Esophagus muscularis mucosa (tissue), 4 donors: ENCODE data around the gene RABGGTA. TPM values are rescaled to one million over a fixed set of nuclear protein-coding genes. Genes with fewer than 3 reads are reported as not detected.
A peak's percentile ranks its signal among the peaks of the same experiment; 100 is the strongest.
"Not testable (repeated sequence)": the region's sequence is repeated elsewhere in the genome, so short reads cannot be mapped to it uniquely, and the experiment has no call there.

Experiments used
- DNase-seq: peaks from one replicate; pipeline ENCODE4 v3.0.0-alpha.2; 2017; ENCODE audit errors: extremely low spot score
- H3K27ac ChIP-seq, 4 donors: fragments of 200-600 bp; sonication (generic); replicated peaks in 1 of 4; 1 replicate in 3 of 4; 2 replicates in 1 of 4; pipeline ENCODE4 v1.5.1; 2016 to 2019; ENCODE audit warnings: mild to moderate bottlenecking in 1 of 4
- H3K27me3 ChIP-seq, 4 donors: fragments of 200-600 bp; sonication (generic); one replicate each; pipeline versions ENCODE4 v1.5.1 to v1.6.0; 2016 to 2019
- H3K36me3 ChIP-seq, 4 donors: fragments of 200-600 bp; sonication (generic); one replicate each; pipeline ENCODE4 v1.5.1; 2016 to 2019
- H3K4me1 ChIP-seq, 4 donors: fragments of 200-600 bp; sonication (generic); one replicate each; pipeline ENCODE4 v1.5.1; 2016 to 2019
- H3K4me3 ChIP-seq, 4 donors: fragments of 200-600 bp; sonication (generic); 1 replicate in 2 of 4; 2 replicates in 2 of 4; pipeline ENCODE4 v1.5.1; 2016 to 2019; ENCODE audit warnings: mild to moderate bottlenecking in 4 of 4, moderate library complexity in 1 of 4
- H3K9me3 ChIP-seq, 4 donors: fragments of 200-600 bp; sonication (generic); 1 replicate in 3 of 4; 2 replicates in 1 of 4; pipeline ENCODE4 v1.5.1; 2016 to 2019
- EP300 ChIP-seq: sonication (generic); formaldehyde crosslinking; IDR thresholded peaks from one replicate; pipeline ENCODE4 v1.6.1; 2017; ENCODE audit warnings: antibody characterized with exemption
- POLR2A ChIP-seq: fragments of 450-650 bp; IDR thresholded peaks from one replicate; pipeline ENCODE4 v1.6.1; 2017; ENCODE audit warnings: antibody characterized with exemption, moderate library complexity, mild to moderate bottlenecking, low read depth
- POLR2AphosphoS5 ChIP-seq, 2 donors: sonication (generic); formaldehyde crosslinking; IDR thresholded peaks; one replicate each; pipeline ENCODE4 v1.6.1; 2017; ENCODE audit warnings: antibody characterized with exemption in 2 of 2
- WGBS: methylation state at CpG from one replicate; pipeline ENCODE4 v1.1.5; 2018; 5-methylcytosine and 5-hydroxymethylcytosine counted together
- intact Hi-C: fragments of 100-400 bp; cut with DNase I; formaldehyde crosslinking; loops from one replicate; pipeline ENCODE4 v1.15.1; 2023
- total RNA-seq, 4 donors: library from RNA; depleted of rRNA; stranded (reverse); fragments of >200 nt; gene quantifications; one replicate each; pipeline versions ENCODE4 v1.1.0 to v1.2.1, GENCODE V29; 2016
- TF ChIP-seq, protein P1 (sequence below), 3 experiments: fragments of 200-600 bp in 2 of 3; fragments of 450-650 bp in 1 of 3; sonication (generic) in 2 of 3; IDR thresholded peaks; one replicate each; pipeline ENCODE4 v1.5.1; 2017 to 2019; ENCODE audit warnings: antibody characterized with exemption in 3 of 3, mild to moderate bottlenecking in 2 of 3, moderate library complexity in 1 of 3

Gene RABGGTA
- total RNA-seq, 4 donors from 2014 or later, result 14.6 to 27.8 (median 20.3) TPM

DNA sequence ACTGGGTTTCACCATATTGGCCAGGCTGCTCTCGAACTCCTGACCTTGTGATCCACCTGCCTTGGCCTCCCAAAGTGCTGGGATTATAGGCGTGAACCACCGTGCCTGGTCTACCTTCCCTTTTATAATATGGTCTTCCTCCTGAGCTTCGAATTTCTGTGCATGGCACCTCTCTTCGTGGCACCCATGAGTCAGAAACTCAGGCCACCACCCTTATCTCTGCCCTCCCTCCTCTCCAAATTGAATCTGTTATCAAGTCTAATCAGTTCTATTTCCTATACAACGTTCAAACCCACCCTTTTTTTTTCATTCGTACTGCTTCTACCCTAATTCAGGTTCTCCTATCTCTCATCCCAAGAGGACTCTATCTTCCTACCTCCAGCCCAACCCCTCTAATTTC lies 24.0 kb downstream of the RABGGTA start:
- intact Hi-C loops, result no loop called here
- no peak overlapping the region for H3K4me3 ChIP-seq
- H3K27me3 ChIP-seq, result no peaks in the 10 kb centered on the region
- no peak for DNase-seq
- TF ChIP-seq POLR2AphosphoS5 (IDR thresholded peaks at IDR 0.05) (no peak), EP300 (no peak), POLR2A (no peak)
- TF ChIP-seq, protein P1, sequence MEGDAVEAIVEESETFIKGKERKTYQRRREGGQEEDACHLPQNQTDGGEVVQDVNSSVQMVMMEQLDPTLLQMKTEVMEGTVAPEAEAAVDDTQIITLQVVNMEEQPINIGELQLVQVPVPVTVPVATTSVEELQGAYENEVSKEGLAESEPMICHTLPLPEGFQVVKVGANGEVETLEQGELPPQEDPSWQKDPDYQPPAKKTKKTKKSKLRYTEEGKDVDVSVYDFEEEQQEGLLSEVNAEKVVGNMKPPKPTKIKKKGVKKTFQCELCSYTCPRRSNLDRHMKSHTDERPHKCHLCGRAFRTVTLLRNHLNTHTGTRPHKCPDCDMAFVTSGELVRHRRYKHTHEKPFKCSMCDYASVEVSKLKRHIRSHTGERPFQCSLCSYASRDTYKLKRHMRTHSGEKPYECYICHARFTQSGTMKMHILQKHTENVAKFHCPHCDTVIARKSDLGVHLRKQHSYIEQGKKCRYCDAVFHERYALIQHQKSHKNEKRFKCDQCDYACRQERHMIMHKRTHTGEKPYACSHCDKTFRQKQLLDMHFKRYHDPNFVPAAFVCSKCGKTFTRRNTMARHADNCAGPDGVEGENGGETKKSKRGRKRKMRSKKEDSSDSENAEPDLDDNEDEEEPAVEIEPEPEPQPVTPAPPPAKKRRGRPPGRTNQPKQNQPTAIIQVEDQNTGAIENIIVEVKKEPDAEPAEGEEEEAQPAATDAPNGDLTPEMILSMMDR (IDR thresholded peaks at IDR 0.05), result no peak
- H3K4me1 ChIP-seq, result peaks cover 6 to 12% (median 10%) of the 10 kb centered on the region in 4 donors
- 76% methylated on average over 7 of the region's 7 CpGs for WGBS
- no peak overlapping the region for H3K27ac ChIP-seq
- H3K9me3 ChIP-seq, result no peaks in the 10 kb centered on the region
- no peaks in the 10 kb centered on the region for H3K36me3 ChIP-seq

DNA sequence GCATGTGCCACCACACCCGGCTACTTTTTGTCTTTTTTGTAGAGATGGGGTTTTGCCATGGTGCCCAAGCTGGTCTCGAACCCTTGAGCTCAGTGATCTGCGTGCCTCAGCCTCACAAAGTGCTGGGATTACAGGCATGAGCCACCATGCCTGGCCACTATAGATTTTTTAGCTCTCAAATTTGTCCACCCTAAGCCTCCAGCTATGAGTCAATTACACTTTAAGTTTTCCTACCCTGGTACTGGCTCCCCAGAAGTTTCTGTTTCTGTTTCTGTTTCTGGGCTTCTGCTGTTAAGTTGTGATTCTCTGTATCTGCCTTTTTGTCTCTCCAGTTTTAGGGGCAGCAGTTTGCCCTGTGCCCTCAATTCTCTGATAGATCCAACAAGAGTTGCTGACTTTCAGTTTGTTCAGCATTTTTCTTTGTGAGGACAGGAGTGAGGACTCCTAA lies 24.6 kb downstream of the RABGGTA start:
- Histone ChIP-seq H3K27me3 (no peaks in the 10 kb centered on the region), H3K27ac (no peak overlapping the region), H3K4me3 (no peak overlapping the region), H3K36me3 (no peaks in the 10 kb centered on the region), H3K9me3 (no peaks in the 10 kb centered on the region), H3K4me1 (peaks cover 7 to 13% (median 12%) of the 10 kb centered on the region in 4 donors)
- 91% methylated on average over 3 of the region's 3 CpGs for WGBS
- TF ChIP-seq EP300 (no peak), POLR2A (no peak), POLR2AphosphoS5 (IDR thresholded peaks at IDR 0.05) (no peak)
- TF ChIP-seq, protein P1 (IDR thresholded peaks at IDR 0.05), result no peak
- DNase-seq, result no peak
- intact Hi-C loops, result no loop called here

DNA sequence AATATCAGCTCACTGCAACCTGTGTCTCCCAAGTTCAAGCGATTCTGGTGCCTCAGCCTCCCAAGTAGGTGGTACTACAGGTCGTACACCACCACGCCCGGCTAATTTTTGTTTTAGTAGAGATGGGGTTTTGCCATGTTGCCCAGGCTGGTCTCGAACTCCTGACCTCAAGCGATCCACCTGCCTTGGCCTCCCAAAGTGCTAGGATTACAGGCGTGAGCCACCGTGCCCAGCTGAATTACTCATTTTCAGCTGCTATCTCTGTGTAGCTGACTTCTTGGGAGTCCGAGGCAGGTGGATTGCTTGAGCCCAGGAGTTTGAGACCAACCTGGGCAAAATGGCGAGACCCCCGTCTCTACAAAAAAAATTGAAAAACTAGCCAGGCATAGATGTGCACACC lies 26.0 kb downstream of the RABGGTA start:
- H3K27me3 ChIP-seq, intact Hi-C loops, DNase-seq: not testable (repeated sequence)

DNA sequence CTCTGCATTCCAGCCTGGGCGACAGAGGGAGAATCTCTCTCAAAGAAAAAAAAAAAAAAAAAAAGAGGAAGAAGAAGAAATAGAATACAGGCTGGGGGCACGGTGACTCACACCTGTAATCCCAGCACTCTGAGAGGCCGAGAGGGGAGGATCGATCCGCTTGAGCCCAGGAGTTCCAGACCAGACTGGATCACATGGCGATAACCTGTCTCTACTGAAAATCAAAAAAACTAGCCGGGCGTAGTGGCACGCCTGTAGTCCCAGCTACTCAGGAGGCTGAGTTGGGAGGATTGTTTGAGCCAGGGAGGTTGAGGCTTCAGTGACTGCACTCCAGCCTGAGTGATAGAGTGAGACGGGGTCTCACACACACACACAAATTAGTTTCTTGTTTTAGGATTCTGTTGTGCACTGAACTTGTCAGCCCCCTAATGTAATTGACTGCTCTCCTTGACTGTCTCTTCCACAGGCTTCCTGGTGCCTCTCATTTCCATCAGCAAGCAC lies 28.0 kb downstream of the RABGGTA start:
- 64% methylated on average over 10 of the region's 10 CpGs for WGBS
- no peaks in the 10 kb centered on the region for H3K9me3 ChIP-seq
- H3K27me3 ChIP-seq, result no peaks in the 10 kb centered on the region
- peak overlapping the region; percentile 94 to 99 (median 97) for H3K27ac ChIP-seq
- peaks cover 24 to 31% (median 28%) of the 10 kb centered on the region in 4 donors for H3K36me3 ChIP-seq
- TF ChIP-seq EP300, result no peak
- TF ChIP-seq POLR2A, result no peak
- peak overlapping the region; percentile 65 to 83 (median 74) for H3K4me3 ChIP-seq
- no peak for DNase-seq
- intact Hi-C loops, result loop anchor here (2.0 to 5.0 kb wide), 2 partner anchors 55 to 199 kb away; partner anchors contain the start of genes DHRS1, NOP9 and SDR39U1
- peaks cover 39 to 47% (median 45%) of the 10 kb centered on the region in 4 donors for H3K4me1 ChIP-seq

More for the DNA sequence above, 26.0 kb downstream of the RABGGTA start:
- peaks cover 21 to 27% (median 26%) of the 10 kb centered on the region in 4 donors for H3K4me1 ChIP-seq
- H3K27ac ChIP-seq, H3K9me3 ChIP-seq, H3K4me3 ChIP-seq: not testable (repeated sequence)
- 96% methylated on average over 11 of the region's 11 CpGs for WGBS
- H3K36me3 ChIP-seq, result peaks cover 6 to 12% (median 9%) of the 10 kb centered on the region in 4 donors

DNA sequence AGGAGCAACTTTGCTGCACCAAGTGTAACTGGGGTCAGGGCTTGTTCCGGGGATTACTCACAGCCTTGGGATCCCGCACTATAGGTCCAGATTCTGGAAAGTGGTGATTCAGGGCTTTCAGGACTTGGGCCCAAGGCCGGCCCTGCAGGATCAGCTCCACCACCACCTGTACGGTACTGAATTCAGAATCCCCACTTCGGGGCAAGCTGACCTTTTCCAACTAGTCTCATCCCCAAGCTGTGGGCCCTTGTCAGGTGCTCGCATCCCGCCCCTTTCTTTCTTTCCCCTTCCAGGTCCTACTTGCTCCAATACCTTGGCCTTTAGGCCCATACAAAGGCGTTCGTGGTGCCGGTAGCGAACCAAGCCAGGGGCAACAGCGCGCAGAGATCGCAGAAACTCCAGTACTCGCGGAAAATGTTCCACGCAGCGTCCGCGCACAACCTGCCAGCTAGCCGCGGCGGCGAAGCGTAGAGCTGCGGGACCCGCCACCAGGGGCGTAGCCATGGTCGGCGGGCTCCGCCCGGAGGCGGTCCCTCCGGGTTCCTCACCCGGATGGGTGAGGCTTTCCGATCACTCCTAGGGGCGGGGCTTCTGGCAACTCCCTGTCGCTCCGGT lies 29.5 kb downstream of the RABGGTA start:
- Histone ChIP-seq H3K9me3 (no peaks in the 10 kb centered on the region), H3K27me3 (no peaks in the 10 kb centered on the region), H3K4me1 (peaks cover 44 to 61% (median 51%) of the 10 kb centered on the region in 4 donors), H3K36me3 (peaks cover 37 to 46% (median 42%) of the 10 kb centered on the region in 4 donors), H3K4me3 (peak overlapping the region; percentile 65 to 83 (median 74)), H3K27ac (peak overlapping the region; percentile 94 to 99 (median 97))
- peak; percentile 98 for DNase-seq
- TF ChIP-seq POLR2AphosphoS5 (IDR thresholded peaks at IDR 0.05), result no peak
- TF ChIP-seq, protein P1 (IDR thresholded peaks at IDR 0.05), result peak; percentile 57 to 71 (median 57)
- WGBS, result 1% methylated on average over 19 of the region's 39 CpGs
- intact Hi-C loops, result loop anchor here (2.0 to 5.0 kb wide), 2 partner anchors 57 to 200 kb away; partner anchors contain the start of genes DHRS1, NOP9 and SDR39U1
